ENCODE data around the gene CFTR. TPM values are rescaled to one million over a fixed set of nuclear protein-coding genes. Genes with fewer than 3 reads are reported as not detected.

The CFTR gene
- total RNA-seq, 1 experiment from 2014 or later = 0.19 TPM

DNA sequence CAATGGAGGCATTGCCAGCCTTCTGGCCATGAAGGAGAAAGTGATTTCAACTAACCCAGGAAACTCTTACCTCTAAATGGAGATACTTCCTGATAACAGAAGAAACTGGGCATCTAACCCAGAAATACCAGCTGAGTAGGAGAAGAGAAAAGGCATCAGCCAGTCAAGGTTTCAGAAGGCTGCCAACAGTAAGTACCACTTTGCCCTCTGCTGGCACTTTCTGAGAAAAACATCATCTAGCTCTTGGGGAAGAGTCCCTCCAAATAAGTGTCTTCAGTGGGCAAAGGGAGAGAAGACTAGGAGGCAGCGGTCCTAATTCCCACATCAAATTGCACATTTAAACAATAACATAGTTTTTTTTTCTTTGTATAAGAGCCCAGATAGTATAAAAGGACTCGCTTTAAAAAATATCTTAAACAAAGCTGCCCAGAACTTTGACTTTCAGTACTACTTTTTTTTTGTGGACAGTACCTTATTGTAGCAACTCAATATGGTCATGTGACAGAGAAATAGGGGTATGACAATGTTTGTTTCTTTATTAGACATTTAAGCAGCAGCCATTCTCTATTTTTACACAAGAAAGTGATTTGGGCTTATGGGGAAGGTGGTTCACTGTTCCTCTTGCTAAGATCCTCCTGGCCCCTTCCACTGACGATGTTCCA, 236.1 kb downstream of the CFTR start:
- BruUV-seq (replicated peaks) = no TSS peak
- no peak overlapping the region for H3K27ac ChIP-seq (ENCODE audit: low read depth, low read length, poor library complexity, severe bottlenecking)
- H3K9me3 ChIP-seq (ENCODE audit: low read depth, low read length, poor library complexity, severe bottlenecking) = no peaks in the 10 kb centered on the region
- ChIA-PET CTCF (interaction anchor here (0.5 to 0.8 kb wide), 3 partner anchors 257 to 559 kb away, joined by 3 to 6 read pairs (median 3); no protein-coding TSS in a partner anchor), POLR2A (ENCODE audit: low non-redundant PET) (no interaction called here)
- no peaks in the 10 kb centered on the region for H3K27me3 ChIP-seq (replicated peaks; ENCODE audit: insufficient read depth, low read depth, low read length, poor library complexity)
- intact Hi-C loops (cut with micrococcal nuclease; ENCODE audit: unreplicated experiment) = loop anchor here (2.0 to 5.0 kb wide), 2 partner anchors 257 to 309 kb away; no protein-coding TSS in a partner anchor
- no peaks in the 10 kb centered on the region for H3K36me3 ChIP-seq (ENCODE audit: insufficient read depth, low read length, poor library complexity, severe bottlenecking)
- DNase-seq (ENCODE audit: low spot score) = peak; percentile 78
- TF ChIP-seq, protein P1, sequence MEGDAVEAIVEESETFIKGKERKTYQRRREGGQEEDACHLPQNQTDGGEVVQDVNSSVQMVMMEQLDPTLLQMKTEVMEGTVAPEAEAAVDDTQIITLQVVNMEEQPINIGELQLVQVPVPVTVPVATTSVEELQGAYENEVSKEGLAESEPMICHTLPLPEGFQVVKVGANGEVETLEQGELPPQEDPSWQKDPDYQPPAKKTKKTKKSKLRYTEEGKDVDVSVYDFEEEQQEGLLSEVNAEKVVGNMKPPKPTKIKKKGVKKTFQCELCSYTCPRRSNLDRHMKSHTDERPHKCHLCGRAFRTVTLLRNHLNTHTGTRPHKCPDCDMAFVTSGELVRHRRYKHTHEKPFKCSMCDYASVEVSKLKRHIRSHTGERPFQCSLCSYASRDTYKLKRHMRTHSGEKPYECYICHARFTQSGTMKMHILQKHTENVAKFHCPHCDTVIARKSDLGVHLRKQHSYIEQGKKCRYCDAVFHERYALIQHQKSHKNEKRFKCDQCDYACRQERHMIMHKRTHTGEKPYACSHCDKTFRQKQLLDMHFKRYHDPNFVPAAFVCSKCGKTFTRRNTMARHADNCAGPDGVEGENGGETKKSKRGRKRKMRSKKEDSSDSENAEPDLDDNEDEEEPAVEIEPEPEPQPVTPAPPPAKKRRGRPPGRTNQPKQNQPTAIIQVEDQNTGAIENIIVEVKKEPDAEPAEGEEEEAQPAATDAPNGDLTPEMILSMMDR (conservative IDR thresholded peaks at IDR 0.05; ENCODE audit: low read depth, low read length) = peak; percentile 68
- no peak for TF ChIP-seq EZH2 (IDR thresholded peaks at IDR 0.05; ENCODE audit: borderline replicate concordance, low read depth, low read length, poor library complexity, severe bottlenecking)
- peaks cover 9% of the 10 kb centered on the region for H3K4me1 ChIP-seq (ENCODE audit: insufficient read depth, low read length, poor library complexity, severe bottlenecking)
- H3K4me3 ChIP-seq (ENCODE audit: low read depth, low read length, poor library complexity, severe bottlenecking) = no peak overlapping the region

DNA sequence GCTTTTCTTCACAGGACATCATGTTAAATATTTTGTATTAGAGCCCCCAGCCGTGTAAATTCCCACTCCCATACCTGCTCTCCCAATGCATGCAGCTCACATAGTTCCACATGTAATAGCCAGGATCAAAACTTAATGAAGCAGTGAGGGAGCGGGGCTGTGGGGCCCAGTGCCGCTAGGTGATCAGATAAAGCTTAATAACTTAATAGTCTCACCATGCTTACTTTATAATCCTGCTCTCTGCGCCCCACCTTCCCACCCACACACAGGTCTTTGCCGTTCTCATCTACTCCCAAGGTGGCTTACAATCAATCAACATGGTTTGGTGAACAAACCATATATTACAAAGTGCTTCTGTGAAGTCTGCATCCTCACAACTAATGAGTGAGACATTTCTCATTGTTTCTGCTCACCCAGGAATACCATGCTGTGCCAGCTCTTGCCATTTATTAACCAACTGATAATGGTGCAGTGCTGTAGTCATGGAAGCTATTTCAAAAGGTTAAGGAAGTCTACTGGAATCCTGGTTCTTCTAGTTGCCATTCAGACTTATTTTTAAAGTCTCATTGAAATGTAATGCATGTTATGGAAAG, 237.0 kb downstream of the CFTR start:
- Histone ChIP-seq H3K4me1 (ENCODE audit: insufficient read depth, low read length, poor library complexity, severe bottlenecking) (peaks cover 9% of the 10 kb centered on the region), H3K27ac (ENCODE audit: low read depth, low read length, poor library complexity, severe bottlenecking) (no peak overlapping the region), H3K9me3 (ENCODE audit: low read depth, low read length, poor library complexity, severe bottlenecking) (no peaks in the 10 kb centered on the region), H3K4me3 (ENCODE audit: low read depth, low read length, poor library complexity, severe bottlenecking) (no peak overlapping the region), H3K36me3 (ENCODE audit: insufficient read depth, low read length, poor library complexity, severe bottlenecking) (no peaks in the 10 kb centered on the region), H3K27me3 (replicated peaks; ENCODE audit: insufficient read depth, low read depth, low read length, poor library complexity) (no peaks in the 10 kb centered on the region)
- no peak for TF ChIP-seq EZH2 (IDR thresholded peaks at IDR 0.05; ENCODE audit: borderline replicate concordance, low read depth, low read length, poor library complexity, severe bottlenecking)
- TF ChIP-seq, protein P1 (conservative IDR thresholded peaks at IDR 0.05; ENCODE audit: low read depth, low read length) = no peak
- no peak for DNase-seq (ENCODE audit: low spot score)
- CTCF ChIA-PET = interaction anchor here (0.7 kb wide), 1 partner anchor 389 kb away, joined by 3 read pairs; no protein-coding TSS in a partner anchor
- POLR2A ChIA-PET (ENCODE audit: low non-redundant PET) = no interaction called here
- intact Hi-C loops (cut with micrococcal nuclease; ENCODE audit: unreplicated experiment) = loop anchor here (5.0 kb wide), 1 partner anchor 310 kb away; no protein-coding TSS in a partner anchor
- BruUV-seq (replicated peaks) = no TSS peak

DNA sequence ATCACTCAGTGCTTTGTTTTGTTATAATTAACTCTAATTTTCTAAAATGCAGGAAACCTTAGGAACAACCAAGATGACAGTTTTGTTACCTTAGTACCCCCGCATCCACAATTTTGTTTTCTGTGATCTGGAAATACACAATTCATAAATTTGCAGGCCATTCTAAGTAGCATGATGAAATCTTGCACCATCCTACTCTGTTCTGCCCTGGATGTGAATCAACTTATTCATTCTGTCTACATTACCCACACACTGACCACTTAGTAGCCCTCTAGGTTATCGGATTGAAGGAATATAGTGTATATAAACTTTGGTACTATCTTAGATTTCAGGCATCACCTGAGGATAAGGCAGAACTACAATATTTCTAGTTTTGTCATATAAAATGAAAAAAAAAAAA, 237.5 kb downstream of the CFTR start:
- H3K4me3 ChIP-seq (ENCODE audit: low read depth, low read length, poor library complexity, severe bottlenecking) = no peak overlapping the region
- no peaks in the 10 kb centered on the region for H3K36me3 ChIP-seq (ENCODE audit: insufficient read depth, low read length, poor library complexity, severe bottlenecking)
- no peak for DNase-seq (ENCODE audit: low spot score)
- TF ChIP-seq EZH2 (IDR thresholded peaks at IDR 0.05; ENCODE audit: borderline replicate concordance, low read depth, low read length, poor library complexity, severe bottlenecking) = no peak
- TF ChIP-seq, protein P1 (conservative IDR thresholded peaks at IDR 0.05; ENCODE audit: low read depth, low read length) = no peak
- peak overlapping the region; percentile 31 for H3K27ac ChIP-seq (ENCODE audit: low read depth, low read length, poor library complexity, severe bottlenecking)
- ChIA-PET POLR2A (ENCODE audit: low non-redundant PET) (no interaction called here), CTCF (no interaction called here)
- peaks cover 9% of the 10 kb centered on the region for H3K4me1 ChIP-seq (ENCODE audit: insufficient read depth, low read length, poor library complexity, severe bottlenecking)
- intact Hi-C loops (cut with micrococcal nuclease; ENCODE audit: unreplicated experiment) = loop anchor here (5.0 kb wide), 1 partner anchor 310 kb away; no protein-coding TSS in a partner anchor
- BruUV-seq (replicated peaks) = no TSS peak
- no peaks in the 10 kb centered on the region for H3K27me3 ChIP-seq (replicated peaks; ENCODE audit: insufficient read depth, low read depth, low read length, poor library complexity)
- H3K9me3 ChIP-seq (ENCODE audit: low read depth, low read length, poor library complexity, severe bottlenecking) = no peaks in the 10 kb centered on the region

Other genes with a start within 250 kb of the CFTR start
- not detected in 2 replicates for gene WNT2, start 157.0 kb upstream of the CFTR start, total RNA-seq (2021)
- gene ASZ1, start 52.5 kb upstream of the CFTR start, total RNA-seq (2021) = not detected in 2 replicates

Measured in A673 (cell line).